CD8-positive, alpha-beta memory T cell (primary cell): ENCODE results near the gene STX16. TPM values are rescaled to one million over a fixed set of nuclear protein-coding genes. Genes with fewer than 3 reads are reported as not detected.

Experiments
- CTCF ChIA-PET: fragments of 350-600 bp; sonication (Branson Sonifier 250); formaldehyde crosslinking; loops from one replicate; lab custom pipeline; 2021; ENCODE audit warnings: antibody characterized with exemption; lab: Charles Lee
- POLR2A ChIA-PET: fragments of 350-600 bp; sonication (Branson Sonifier 250); formaldehyde crosslinking; loops from one replicate; lab custom pipeline; 2021; ENCODE audit warnings: antibody characterized with exemption; lab: Charles Lee
- DNase-seq, 5 donors: peaks; one replicate each; pipeline versions ENCODE4 v3.0.0 to v3.0.0-alpha.2; 2020 to 2022; ENCODE audit warnings: mixed read lengths in 1 of 5
- H3K27ac ChIP-seq: one replicate; pipeline ENCODE4 v1.7.0; 2013; ENCODE audit warnings: low read depth, mild to moderate bottlenecking, low read length, moderate library complexity
- H3K27me3 ChIP-seq: 2 replicates; pipeline ENCODE4 v1.7.0; 2013; ENCODE audit warnings: low read length, mild to moderate bottlenecking; ENCODE audit not compliant: insufficient read depth, poor library complexity, severe bottlenecking
- H3K36me3 ChIP-seq: 2 replicates; pipeline ENCODE4 v1.7.0; 2013; ENCODE audit warnings: mild to moderate bottlenecking, low read length, moderate library complexity; ENCODE audit not compliant: insufficient read depth
- H3K4me1 ChIP-seq: 2 replicates; pipeline ENCODE4 v1.7.0; 2013; ENCODE audit warnings: mild to moderate bottlenecking, low read length, moderate library complexity; ENCODE audit not compliant: insufficient read depth
- H3K4me3 ChIP-seq: 2 replicates; pipeline ENCODE4 v1.7.0; 2013; ENCODE audit warnings: mild to moderate bottlenecking, low read length
- H3K9me3 ChIP-seq: 2 replicates; pipeline ENCODE4 v1.7.0; 2013; ENCODE audit warnings: mild to moderate bottlenecking, low read length
- H3K27ac Mint-ChIP-seq, 8 donors: one replicate each; pipeline ENCODE4 v1.8.0; 2020 to 2021; ENCODE audit warnings: mixed read lengths in 8 of 8, mild to moderate bottlenecking in 6 of 8, inconsistent platforms in 3 of 8, moderate library complexity in 3 of 8
- H3K27me3 Mint-ChIP-seq, 2 donors: one replicate each; pipeline ENCODE4 v1.8.0; 2020 to 2021; ENCODE audit warnings: mixed read lengths in 2 of 2, mild to moderate bottlenecking in 1 of 2, moderate library complexity in 1 of 2
- H3K36me3 Mint-ChIP-seq, 3 donors: one replicate each; pipeline ENCODE4 v1.8.0; 2020 to 2021; ENCODE audit warnings: mixed read lengths in 3 of 3, inconsistent platforms in 1 of 3, mild to moderate bottlenecking in 1 of 3
- H3K4me1 Mint-ChIP-seq, 3 donors: one replicate each; pipeline ENCODE4 v1.8.0; 2020 to 2021; ENCODE audit warnings: mixed read lengths in 3 of 3, inconsistent platforms in 1 of 3, mild to moderate bottlenecking in 1 of 3
- H3K4me3 Mint-ChIP-seq, 7 donors: one replicate each; pipeline ENCODE4 v1.8.0; 2020 to 2021; ENCODE audit warnings: mixed read lengths in 7 of 7, mild to moderate bottlenecking in 6 of 7, moderate library complexity in 4 of 7, inconsistent platforms in 2 of 7
- H3K9me3 Mint-ChIP-seq, 5 donors: one replicate each; pipeline ENCODE4 v1.8.0; 2020 to 2022; ENCODE audit warnings: mixed read lengths in 5 of 5, mild to moderate bottlenecking in 3 of 5, moderate library complexity in 2 of 5, inconsistent platforms in 1 of 5
- polyA plus RNA-seq: library from polyadenylated mRNA; unstranded; fragments of 300-500 nt; fragmentation: Illumina TruSeq; gene quantifications from one replicate; pipeline ENCODE4 v1.2.3, GENCODE V29; 2021
- total RNA-seq, 2 experiments: library from RNA; stranded (reverse); gene quantifications; one replicate each; pipeline ENCODE4 v1.2.3, GENCODE V29; 2021

The STX16 gene
- total and polyA plus RNA-seq, 3 experiments from 2014 or later = 24.9 to 72.8 (median 69.2) TPM

GRCh38 chr20:58650181-58650775 lies 805 bp upstream of the STX16 start:
- peak; percentile 9 to 58 (median 35) for DNase-seq
- CTCF ChIA-PET = interaction anchor here (0.7 to 4.9 kb wide), 7 partner anchors 10 to 382 kb away, joined by 3 to 30 read pairs (median 7); partner anchors contain the start of genes ATP5F1E and NPEPL1
- peaks cover 0 to 3% of the 10 kb centered on the region in 2 donors for H3K27me3 Mint-ChIP-seq
- peak overlapping the region; percentile 93 to 100 (median 98) for H3K4me3 Mint-ChIP-seq
- POLR2A ChIA-PET = interaction anchor here (0.6 to 2.0 kb wide), 13 partner anchors 10 to 439 kb away, joined by 3 to 17 read pairs (median 4); partner anchors contain the start of genes ATP5F1E, NELFCD, NPEPL1 and VAPB
- H3K36me3 Mint-ChIP-seq = peaks cover 0 to 22% (median 1%) of the 10 kb centered on the region in 3 donors
- peak overlapping the region; percentile 97 for H3K27ac ChIP-seq
- peaks cover 19 to 37% (median 33%) of the 10 kb centered on the region in 3 donors for H3K4me1 Mint-ChIP-seq
- H3K27me3 ChIP-seq = no peaks in the 10 kb centered on the region
- peak overlapping the region; percentile 98 to 100 (median 100) for H3K27ac Mint-ChIP-seq
- H3K4me3 ChIP-seq = peak overlapping the region; percentile 95
- H3K9me3 Mint-ChIP-seq = no peaks in the 10 kb centered on the region
- H3K9me3 ChIP-seq = no peaks in the 10 kb centered on the region
- no peaks in the 10 kb centered on the region for H3K36me3 ChIP-seq
- peaks cover 24% of the 10 kb centered on the region for H3K4me1 ChIP-seq

DNA sequence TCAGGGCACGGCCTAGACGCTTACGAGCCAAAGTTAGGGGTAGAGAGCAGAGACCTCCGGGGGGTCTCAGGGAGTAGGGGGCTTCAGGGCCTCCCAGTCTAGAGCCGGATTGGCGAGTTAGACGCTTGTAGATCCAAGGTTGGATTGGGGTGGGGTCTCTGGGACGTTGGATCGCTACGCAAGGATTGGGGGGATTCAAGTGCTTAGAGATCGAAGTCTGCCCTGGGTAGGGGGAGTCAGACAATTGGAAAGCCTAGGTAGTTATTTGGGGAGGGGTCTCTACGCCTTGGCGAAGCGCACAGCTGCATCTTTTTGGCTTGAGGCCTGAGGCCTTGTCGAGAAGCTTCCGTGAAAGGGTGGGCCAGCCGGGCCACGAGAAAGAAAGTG lies 469 bp downstream of the STX16 start:
- H3K27ac Mint-ChIP-seq = peak overlapping the region; percentile 98 to 100 (median 100)

DNA sequence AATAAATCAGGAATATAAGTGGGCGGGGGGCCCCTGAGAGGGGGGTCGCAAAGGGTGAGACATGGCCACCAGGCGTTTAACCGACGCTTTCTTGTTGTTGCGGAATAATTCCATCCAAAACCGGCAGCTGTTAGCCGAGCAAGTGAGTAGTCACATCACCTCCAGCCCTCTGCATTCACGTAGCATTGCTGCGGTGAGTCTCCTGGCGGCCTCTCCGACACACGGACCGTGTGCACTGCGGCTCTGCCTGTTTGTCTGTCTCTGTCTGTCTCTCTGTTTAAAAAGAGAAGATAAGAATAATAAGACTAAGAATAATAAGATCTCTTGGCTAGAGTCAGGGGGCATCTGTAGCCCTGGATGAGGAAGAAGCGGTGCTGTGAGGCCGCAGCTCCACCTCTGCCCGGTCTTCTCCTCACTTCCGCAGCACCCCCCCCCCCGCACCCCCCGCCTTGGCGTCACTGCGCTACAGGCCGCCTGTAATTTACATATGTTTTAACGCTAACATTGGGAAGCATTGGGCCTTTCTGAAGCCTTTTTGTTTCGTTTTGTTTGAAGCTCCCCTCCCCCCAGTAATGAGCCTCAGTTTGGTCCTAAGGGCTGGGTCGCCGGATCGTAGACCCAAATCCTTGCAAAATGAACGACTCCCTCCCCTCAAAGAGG lies 993 bp downstream of the STX16 start:
- H3K4me3 ChIP-seq = peak overlapping the region; percentile 95
- CTCF ChIA-PET = interaction anchor here (1.1 to 4.9 kb wide), 7 partner anchors 8 to 416 kb away, joined by 3 to 30 read pairs (median 5); partner anchors contain the start of genes ATP5F1E, NPEPL1 and VAPB

More for the DNA sequence above, 469 bp downstream of the STX16 start:
- peaks cover 0 to 30% (median 1%) of the 10 kb centered on the region in 3 donors for H3K36me3 Mint-ChIP-seq
- Histone ChIP-seq H3K4me1 (peaks cover 37% of the 10 kb centered on the region), H3K36me3 (no peaks in the 10 kb centered on the region), H3K27me3 (no peaks in the 10 kb centered on the region), H3K27ac (peak overlapping the region; percentile 97), H3K9me3 (no peaks in the 10 kb centered on the region), H3K4me3 (peak overlapping the region; percentile 95)
- H3K9me3 Mint-ChIP-seq = no peaks in the 10 kb centered on the region
- peak overlapping the region; percentile 93 to 100 (median 98) for H3K4me3 Mint-ChIP-seq
- peak in 1 of 5 donors; percentile 58 for DNase-seq
- ChIA-PET POLR2A (interaction anchor here (0.6 to 2.0 kb wide), 13 partner anchors 8 to 1266 kb away, joined by 3 to 17 read pairs (median 4); partner anchors contain the start of genes ATP5F1E, NELFCD, NPEPL1 and VAPB), CTCF (interaction anchor here (0.8 to 4.9 kb wide), 9 partner anchors 9 to 415 kb away, joined by 3 to 30 read pairs (median 5); partner anchors contain the start of genes ATP5F1E, NPEPL1 and VAPB)
- peaks cover 29 to 50% (median 46%) of the 10 kb centered on the region in 3 donors for H3K4me1 Mint-ChIP-seq
- peaks cover 0 to 3% of the 10 kb centered on the region in 2 donors for H3K27me3 Mint-ChIP-seq

GRCh38 chr20:58652606-58653294 lies 1.7 kb downstream of the STX16 start:
- H3K4me1 Mint-ChIP-seq = peaks cover 41 to 62% (median 58%) of the 10 kb centered on the region in 3 donors
- peaks cover 49% of the 10 kb centered on the region for H3K4me1 ChIP-seq
- peaks cover 0 to 3% of the 10 kb centered on the region in 2 donors for H3K27me3 Mint-ChIP-seq
- H3K36me3 ChIP-seq = no peaks in the 10 kb centered on the region
- H3K27ac ChIP-seq = peak overlapping the region; percentile 97
- ChIA-PET CTCF (interaction anchor here (1.9 to 3.1 kb wide), 3 partner anchors 41 to 415 kb away, joined by 5 to 22 read pairs (median 7); partner anchors contain the start of genes ATP5F1E and NPEPL1), POLR2A (interaction anchor here (0.6 to 2.0 kb wide), 14 partner anchors 8 to 1267 kb away, joined by 3 to 15 read pairs (median 4); partner anchors contain the start of genes NPEPL1, VAPB and ZBP1)
- no peaks in the 10 kb centered on the region for H3K9me3 Mint-ChIP-seq
- no peaks in the 10 kb centered on the region for H3K9me3 ChIP-seq
- H3K4me3 ChIP-seq = peak overlapping the region; percentile 95
- H3K27me3 ChIP-seq = no peaks in the 10 kb centered on the region
- DNase-seq = no peak
- H3K27ac Mint-ChIP-seq = peak overlapping the region; percentile 98 to 100 (median 100)
- H3K36me3 Mint-ChIP-seq = peaks cover 0 to 32% (median 1%) of the 10 kb centered on the region in 3 donors
- H3K4me3 Mint-ChIP-seq = peak overlapping the region; percentile 93 to 100 (median 98)

More for the DNA sequence above, 993 bp downstream of the STX16 start:
- Mint-ChIP-seq H3K27ac (peak overlapping the region; percentile 98 to 100 (median 100)), H3K27me3 (peaks cover 0 to 3% of the 10 kb centered on the region in 2 donors), H3K4me1 (peaks cover 34 to 55% (median 51%) of the 10 kb centered on the region in 3 donors), H3K9me3 (no peaks in the 10 kb centered on the region), H3K4me3 (peak overlapping the region; percentile 93 to 100 (median 98)), H3K36me3 (peaks cover 0 to 32% (median 1%) of the 10 kb centered on the region in 3 donors)
- DNase-seq = peak; percentile 57 to 81 (median 77)
- peaks cover 42% of the 10 kb centered on the region for H3K4me1 ChIP-seq
- POLR2A ChIA-PET = interaction anchor here (0.6 to 2.0 kb wide), 19 partner anchors 8 to 1267 kb away, joined by 3 to 17 read pairs (median 4); partner anchors contain the start of genes ATP5F1E, NPEPL1, VAPB and ZBP1
- H3K9me3 ChIP-seq = no peaks in the 10 kb centered on the region
- no peaks in the 10 kb centered on the region for H3K36me3 ChIP-seq
- H3K27ac ChIP-seq = peak overlapping the region; percentile 97
- H3K27me3 ChIP-seq = no peaks in the 10 kb centered on the region

- H3K4me1 Mint-ChIP-seq = peaks cover 52 to 70% (median 68%) of the 10 kb centered on the region in 3 donors
- H3K36me3 ChIP-seq = no peaks in the 10 kb centered on the region
- ChIA-PET POLR2A (no interaction called here), CTCF (no interaction called here)
- no peak overlapping the region for H3K27ac ChIP-seq
- peaks cover 0 to 34% (median 1%) of the 10 kb centered on the region in 3 donors for H3K36me3 Mint-ChIP-seq
- H3K27ac Mint-ChIP-seq = peak overlapping the region in 2 of 8 donors; percentile 14 to 56
- H3K27me3 ChIP-seq = no peaks in the 10 kb centered on the region
- DNase-seq = no peak
- peaks cover 65% of the 10 kb centered on the region for H3K4me1 ChIP-seq
- H3K9me3 ChIP-seq = no peaks in the 10 kb centered on the region
- H3K4me3 Mint-ChIP-seq = no peak overlapping the region
- H3K4me3 ChIP-seq = no peak overlapping the region
- H3K27me3 Mint-ChIP-seq = peaks cover 0 to 3% of the 10 kb centered on the region in 2 donors
- no peaks in the 10 kb centered on the region for H3K9me3 Mint-ChIP-seq
Observed at GRCh38 chr20:58654337-58654736, 3.3 kb downstream of the STX16 start.

DNA sequence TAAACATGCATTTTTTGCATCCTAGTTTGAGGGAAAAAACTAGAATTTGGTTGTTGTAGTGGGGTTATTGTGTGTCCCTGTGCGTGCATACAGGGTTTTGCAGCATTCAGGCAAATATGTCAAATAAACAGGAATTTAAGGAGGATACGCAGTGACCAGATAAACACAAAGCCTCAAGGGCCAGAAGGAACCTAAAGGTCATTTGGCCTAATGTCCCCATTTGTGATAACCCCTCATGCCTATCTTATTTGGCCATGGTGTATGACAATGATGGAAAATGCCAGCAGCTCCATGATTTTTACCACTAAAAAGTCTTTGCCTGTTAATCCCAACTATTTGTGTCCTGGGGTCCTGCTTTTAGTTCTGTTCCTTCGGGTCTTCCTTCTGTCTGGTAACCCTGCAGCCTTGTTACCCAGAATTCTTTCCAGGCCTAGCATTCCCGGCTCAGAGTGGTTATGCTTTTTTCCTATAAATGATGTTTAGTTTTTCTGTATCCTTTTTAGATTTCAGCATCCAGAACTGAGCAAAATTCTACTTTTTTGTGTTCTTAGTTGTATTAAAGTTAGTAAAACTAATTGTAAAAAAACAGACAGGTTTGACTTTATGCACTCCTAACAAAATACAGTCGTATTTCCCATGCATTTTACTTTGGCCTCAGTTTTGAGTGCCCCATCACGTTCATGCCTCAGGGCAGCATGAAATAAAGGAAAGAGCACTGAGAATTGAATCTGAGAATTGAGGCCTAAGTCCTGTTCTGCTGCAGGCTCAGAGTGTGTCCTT lies 4.4 kb downstream of the STX16 start:
- Mint-ChIP-seq H3K36me3 (peaks cover 0 to 39% (median 1%) of the 10 kb centered on the region in 3 donors), H3K4me1 (peaks cover 64 to 78% (median 76%) of the 10 kb centered on the region in 3 donors), H3K27ac (peak overlapping the region; percentile 56 to 90 (median 72)), H3K27me3 (peaks cover 0 to 3% of the 10 kb centered on the region in 2 donors), H3K9me3 (no peaks in the 10 kb centered on the region), H3K4me3 (peak overlapping the region in 2 of 7 donors; percentile 2 to 60)
- Histone ChIP-seq H3K27me3 (no peaks in the 10 kb centered on the region), H3K4me3 (no peak overlapping the region), H3K4me1 (peaks cover 75% of the 10 kb centered on the region), H3K9me3 (no peaks in the 10 kb centered on the region), H3K36me3 (no peaks in the 10 kb centered on the region), H3K27ac (no peak overlapping the region)
- POLR2A ChIA-PET = no interaction called here
- no peak for DNase-seq
- CTCF ChIA-PET = no interaction called here
